GM13977 (cell line): ENCODE results near the gene ELOVL3.
"Not testable (repeated sequence)": the region's sequence is repeated elsewhere in the genome, so short reads cannot be mapped to it uniquely, and the experiment has no call there.

Experiments used
- DNase-seq: peaks from one replicate; pipeline ENCODE4 v3.0.0; 2012; ENCODE audit warnings: low spot score
- CTCF ChIP-seq: IDR thresholded peaks from 2 replicates; pipeline ENCODE4 v1.5.1; 2012; ENCODE audit warnings: mild to moderate bottlenecking, control low read depth; ENCODE audit not compliant: insufficient read depth; ENCODE audit errors: extremely low read depth, missing control alignments
- in situ Hi-C: fragments of 300-500 bp; cut with MboI; formaldehyde crosslinking; loops from one replicate; pipeline ENCODE4 v1.12.0; 2022; ENCODE audit warnings: low sequenced_read_pairs, low pct_unique_long_range_greater_than_20kb, mixed read lengths, inconsistent platforms; ENCODE audit not compliant: unreplicated experiment

The ELOVL3 gene

GRCh38 chr10:102225646-102226541, at the start of gene ELOVL3:
Gene ELOVL3 (plus strand): TSS chr10:102226299. CDS start chr10:102226549, 250 bp downstream.
- DNase-seq: peak; percentile 97
- TF ChIP-seq CTCF: no peak
- in situ Hi-C loops: loop anchor here (5.0 to 25.0 kb wide), 2 partner anchors 121 to 361 kb away; no protein-coding TSS in a partner anchor

- no peak for DNase-seq
- TF ChIP-seq CTCF: no peak
- in situ Hi-C loops: no loop called here
Observed at GRCh38 chr10:102184606-102185005, 41.5 kb upstream of the ELOVL3 start.

- TF ChIP-seq CTCF: no peak
- no peak for DNase-seq
- in situ Hi-C loops: no loop called here
Observed at GRCh38 chr10:102185272-102185671, 40.8 kb upstream of the ELOVL3 start.

GRCh38 chr10:102185811-102186527, 40.1 kb upstream of the ELOVL3 start:
- DNase-seq: no peak
- no peak for TF ChIP-seq CTCF
- in situ Hi-C loops: no loop called here

GRCh38 chr10:102188298-102188940, 37.7 kb upstream of the ELOVL3 start:
- in situ Hi-C loops: no loop called here
- TF ChIP-seq CTCF: no peak
- no peak for DNase-seq

GRCh38 chr10:102188941-102189898, 36.9 kb upstream of the ELOVL3 start:
- in situ Hi-C loops: not testable (repeated sequence)
- DNase-seq: peak; percentile 43
